Fibroblast of peridontal ligament (primary cell): ENCODE results near the gene ACSF3.
"Not testable (repeated sequence)": the region's sequence is repeated elsewhere in the genome, so short reads cannot be mapped to it uniquely, and the experiment has no call there.

Experiments used
- DNase-seq: peaks from one replicate; pipeline ENCODE4 v3.0.0-alpha.2; 2010; ENCODE audit errors: extremely low read depth

Gene ACSF3

GRCh38 chr16:89055894-89056555 lies 37.6 kb upstream of the ACSF3 start:
- no peak for DNase-seq

GRCh38 chr16:89056592-89056991 lies 37.1 kb upstream of the ACSF3 start:
- no peak for DNase-seq

- DNase-seq: no peak
These were observed 35.9 kb upstream of the ACSF3 start for GRCh38 chr16:89057738-89058137.

DNA sequence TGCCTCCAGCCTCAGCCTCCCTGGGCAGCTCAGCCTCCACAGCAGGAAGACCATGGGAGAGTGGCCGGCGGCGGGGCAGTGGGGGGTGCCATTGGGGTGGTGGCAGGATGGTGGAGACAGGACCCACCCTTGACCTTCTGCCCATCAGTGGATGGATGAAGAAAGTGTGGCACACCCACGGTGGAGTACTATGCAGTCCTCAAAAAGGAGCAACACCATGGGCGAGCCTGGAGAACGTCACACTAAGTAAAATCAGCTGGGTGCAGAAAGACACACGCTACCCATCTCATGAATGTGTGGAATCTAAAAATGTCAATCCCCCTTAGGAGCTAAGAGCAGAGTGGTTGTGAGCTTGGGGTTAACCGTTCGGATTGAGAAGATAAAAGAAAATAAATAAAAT lies 34.8 kb upstream of the ACSF3 start:
- DNase-seq: no peak

GRCh38 chr16:89060207-89060794 lies 33.4 kb upstream of the ACSF3 start:
- DNase-seq: no peak

DNA sequence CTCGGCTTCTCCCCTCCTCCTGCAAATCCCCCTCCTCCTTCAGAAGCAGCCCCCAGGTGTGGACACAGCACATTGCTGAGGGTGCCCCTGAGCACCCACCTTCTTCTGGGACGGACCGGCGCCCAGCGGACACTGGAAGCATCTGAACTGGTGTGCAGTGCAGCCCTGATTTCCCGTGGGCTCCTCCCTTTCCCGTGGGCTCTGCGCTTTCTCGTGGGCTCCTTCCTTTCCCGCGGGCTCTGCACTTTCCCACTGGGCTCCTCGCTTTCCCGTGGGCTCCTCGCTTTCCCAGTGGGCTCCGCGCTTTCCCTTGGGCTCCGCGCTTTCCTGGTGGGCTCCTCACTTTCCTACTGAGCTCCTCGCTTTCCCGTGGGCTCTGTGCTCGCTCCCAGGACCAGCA lies 32.6 kb upstream of the ACSF3 start:
- no peak for DNase-seq

DNA sequence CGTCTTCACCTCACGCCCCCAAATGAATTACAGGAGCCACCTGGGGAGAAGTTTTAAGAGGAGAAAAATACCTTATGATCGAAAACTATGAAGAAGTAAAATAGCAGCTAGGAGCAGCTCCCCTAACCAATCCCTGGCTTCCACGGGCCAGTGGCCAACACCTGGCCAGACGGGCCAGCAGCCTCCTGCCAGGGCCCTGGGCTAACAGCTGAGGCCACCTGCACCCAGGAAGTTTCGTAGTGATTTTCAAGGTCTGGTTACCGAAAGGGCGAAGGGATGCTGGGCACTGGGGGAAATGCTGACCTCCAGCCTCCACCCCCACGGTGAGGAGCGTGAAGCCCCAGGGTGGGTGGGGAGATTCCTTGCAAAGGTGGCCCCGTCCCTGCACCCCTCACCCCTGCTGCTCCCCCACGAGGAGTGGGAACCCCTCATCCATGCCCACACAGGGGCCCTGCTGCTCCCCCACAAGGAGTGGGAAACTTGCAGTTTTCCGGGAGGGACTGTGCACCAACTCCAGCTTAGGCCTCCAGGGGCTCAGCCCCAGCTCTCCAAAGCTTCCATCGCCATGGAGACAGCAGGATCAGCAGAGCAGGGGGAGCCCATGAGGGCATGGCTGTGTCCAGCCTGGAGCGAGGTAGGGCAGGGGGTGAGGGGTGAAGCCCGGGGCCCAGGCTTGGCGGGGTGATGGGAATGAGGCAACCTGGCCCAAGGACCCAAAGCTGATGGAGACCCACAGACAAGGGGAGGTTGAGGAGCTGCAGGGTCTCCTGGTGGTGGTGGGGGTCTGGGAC lies 31.9 kb upstream of the ACSF3 start:
- DNase-seq: no peak

- no peak for DNase-seq
These were observed 31.0 kb upstream of the ACSF3 start for GRCh38 chr16:89062389-89063345.

DNA sequence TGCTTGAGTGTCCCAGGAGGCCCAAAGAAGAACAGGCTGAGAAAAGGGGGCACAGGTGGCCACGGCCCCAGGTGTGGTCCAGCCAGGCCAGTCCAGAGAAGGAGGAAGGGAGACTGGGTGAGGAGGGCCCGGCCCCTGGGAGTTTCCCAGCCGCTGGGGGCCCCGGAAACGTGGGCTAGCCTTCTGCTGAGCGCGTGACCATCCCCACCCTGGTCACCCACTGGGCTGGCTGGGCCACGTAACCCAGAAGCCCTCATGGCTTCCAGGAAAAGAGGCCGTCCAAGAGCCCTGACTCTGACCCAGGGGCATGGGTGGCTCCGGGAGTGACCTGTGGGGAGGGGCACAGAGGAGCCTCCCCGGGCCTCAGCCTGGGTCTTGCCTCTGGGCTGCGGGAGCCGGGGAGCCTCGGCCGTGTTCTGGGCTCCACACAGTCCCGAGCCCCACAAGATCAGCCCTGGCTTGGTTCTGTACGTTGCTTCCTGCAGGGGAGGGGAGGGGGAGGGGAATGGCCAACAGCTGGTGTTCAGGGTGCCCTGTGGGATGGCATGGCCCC lies 29.8 kb upstream of the ACSF3 start:
- no peak for DNase-seq

- DNase-seq: no peak
These were observed 28.8 kb upstream of the ACSF3 start for GRCh38 chr16:89064606-89065457.

DNA sequence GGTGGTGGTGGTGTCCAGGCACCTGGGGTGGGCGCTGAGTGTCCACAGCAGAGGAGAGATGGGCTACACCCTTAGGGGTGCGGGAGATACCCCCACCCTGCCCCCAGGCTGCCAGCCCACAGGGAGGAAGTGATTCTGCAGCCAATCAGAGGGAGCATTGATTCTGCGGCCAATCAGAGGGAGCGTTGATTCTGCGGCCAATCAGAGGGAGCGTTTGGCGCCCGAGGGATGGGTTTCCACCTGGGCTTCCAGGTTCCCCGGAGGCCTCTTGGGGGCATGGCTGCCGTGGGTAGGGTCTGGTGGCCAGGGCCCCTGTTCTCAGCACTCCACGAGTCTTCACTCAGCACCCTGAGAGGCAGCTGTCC lies 28.2 kb upstream of the ACSF3 start:
- no peak for DNase-seq

GRCh38 chr16:89066721-89067120 lies 26.9 kb upstream of the ACSF3 start:
- DNase-seq: no peak

DNA sequence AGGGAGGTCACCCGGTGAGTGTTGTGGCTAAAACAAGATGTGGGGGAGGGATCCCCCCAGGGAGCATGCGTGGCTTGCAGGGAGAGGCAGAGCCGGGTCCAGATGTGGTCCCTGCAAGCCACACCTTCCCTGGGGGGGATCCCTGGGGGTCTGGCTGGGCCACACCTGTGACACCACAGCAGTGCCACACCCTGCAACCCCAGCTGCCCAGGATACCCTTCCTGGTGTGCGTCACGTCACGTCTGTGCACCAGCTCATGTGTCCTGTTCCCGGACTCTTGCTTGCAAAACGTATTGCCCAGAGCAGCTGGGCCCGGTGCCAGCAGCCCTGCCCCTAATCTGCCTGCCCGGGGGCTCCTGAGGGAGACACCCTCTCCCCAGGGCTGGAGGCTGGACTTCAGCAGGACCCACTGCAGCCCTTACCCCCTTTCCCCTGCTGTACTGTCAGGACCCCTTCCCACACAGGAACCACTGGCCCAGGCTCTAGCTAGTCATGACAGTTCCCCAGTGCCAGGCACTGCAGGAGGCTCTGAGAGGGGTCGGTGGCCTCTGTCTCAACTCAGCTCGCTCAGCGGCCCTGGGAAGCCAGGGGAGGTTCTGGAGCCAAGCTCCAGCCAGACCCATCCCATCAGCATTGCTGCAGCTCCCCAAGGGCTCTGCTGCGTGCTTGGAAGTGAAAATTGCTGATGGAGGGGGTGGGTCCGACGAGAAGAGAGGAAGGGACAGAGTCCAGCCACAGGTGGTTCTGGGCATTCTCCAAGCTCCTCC lies 25.8 kb upstream of the ACSF3 start:
- DNase-seq: no peak

- not testable (repeated sequence) for DNase-seq
These were observed 24.6 kb upstream of the ACSF3 start for GRCh38 chr16:89068814-89069616.

GRCh38 chr16:89069920-89070319 lies 23.7 kb upstream of the ACSF3 start:
- no peak for DNase-seq

GRCh38 chr16:89070590-89070989 lies 23.1 kb upstream of the ACSF3 start:
- DNase-seq: no peak

DNA sequence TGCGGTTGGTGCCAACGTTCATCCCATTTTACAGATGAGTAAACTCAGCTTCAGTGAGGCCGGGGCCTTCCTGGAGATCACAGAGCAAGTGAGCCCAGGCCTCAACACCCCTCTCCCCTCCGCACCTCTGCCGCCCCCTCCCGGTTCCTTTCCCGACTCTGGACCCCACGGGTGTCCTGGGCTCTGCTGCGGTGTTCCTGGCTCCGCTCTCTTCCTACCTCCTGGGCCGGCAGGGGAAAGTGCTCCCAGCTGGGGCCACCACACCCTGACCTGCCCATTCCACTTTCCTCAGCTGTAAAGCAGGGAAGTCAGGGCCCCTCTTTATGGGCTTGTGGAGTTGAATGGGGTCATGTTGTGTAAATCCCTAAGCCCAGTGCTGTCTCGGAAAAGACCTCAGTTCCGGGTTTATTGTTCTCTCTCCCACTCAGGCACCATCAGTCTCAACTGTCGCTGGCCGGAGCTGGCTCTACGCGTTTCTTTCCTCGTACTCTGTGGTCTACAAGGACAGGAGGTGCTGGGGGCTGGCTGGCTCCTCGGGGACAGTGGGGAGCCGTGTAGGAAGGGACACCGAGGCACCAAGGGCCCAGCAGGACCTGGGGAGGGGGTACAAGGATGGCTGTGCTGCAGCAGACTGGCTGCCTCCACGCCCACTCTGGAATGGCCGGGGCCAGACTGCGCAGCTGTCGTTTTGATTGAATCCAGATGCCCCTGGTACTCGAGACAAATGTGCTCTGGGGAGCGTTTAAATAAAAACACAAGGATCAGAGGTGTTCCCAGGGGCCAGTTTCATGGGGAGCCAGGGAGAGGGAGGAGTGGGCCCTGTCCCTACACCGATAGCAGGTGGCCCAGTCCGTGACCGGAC lies 21.7 kb upstream of the ACSF3 start:
- peak; percentile 36 for DNase-seq

GRCh38 chr16:89072548-89073130 lies 21.0 kb upstream of the ACSF3 start:
- no peak for DNase-seq
